Superior temporal gyrus (tissue), 1 donor: Measurements from ENCODE around the gene KLHL12.
"Not testable (repeated sequence)": the region's sequence is repeated elsewhere in the genome, so short reads cannot be mapped to it uniquely, and the experiment has no call there.

ENCODE experiments used
- DNase-seq: peaks from one replicate; pipeline ENCODE4 v3.0.0-alpha.2; 2016; ENCODE audit errors: extremely low spot score

The KLHL12 gene

GRCh38 chr1:202951437-202951836 lies 24.4 kb upstream of the KLHL12 start:
- no peak for DNase-seq

DNA sequence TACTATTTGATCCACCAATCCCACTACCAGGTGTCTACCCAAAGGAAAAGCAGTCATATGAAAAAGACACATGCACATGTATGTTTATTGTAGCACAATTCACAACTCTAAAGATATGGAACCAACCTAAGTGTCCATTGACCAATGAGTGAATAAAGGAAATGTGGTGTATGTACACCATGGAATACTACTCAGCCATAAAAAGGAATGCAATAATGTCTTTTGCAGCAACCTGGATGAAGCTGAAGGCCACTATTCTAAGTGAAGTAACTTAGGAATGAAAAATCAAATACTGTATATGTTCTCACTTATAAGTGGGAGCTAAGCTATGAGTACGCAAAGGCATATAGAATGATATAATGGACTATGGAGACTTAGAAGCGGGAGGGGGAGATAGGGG lies 18.4 kb upstream of the KLHL12 start:
- DNase-seq: no peak

DNA sequence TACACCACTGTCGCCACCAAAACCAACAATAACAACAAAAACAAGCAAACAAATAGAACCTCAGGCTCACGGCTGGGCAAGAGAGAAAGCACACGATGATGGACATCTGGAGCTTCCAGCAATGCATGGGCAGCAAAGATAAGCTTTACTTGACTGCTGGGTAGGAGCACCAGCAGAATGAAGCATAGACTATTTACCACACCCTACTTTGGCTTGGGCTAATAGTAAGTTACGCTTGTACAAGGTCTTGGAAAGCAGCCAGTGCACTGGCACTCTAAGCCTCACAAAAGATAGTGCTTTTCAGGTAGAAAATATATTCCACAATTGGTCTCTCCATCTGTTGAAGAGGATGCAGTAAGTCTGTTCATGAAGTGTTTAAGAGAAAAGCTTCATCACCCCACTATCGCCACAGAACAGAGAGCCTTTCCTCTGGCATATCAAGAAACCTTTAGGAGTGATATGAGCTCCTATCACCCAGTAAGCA lies 17.4 kb upstream of the KLHL12 start:
- no peak for DNase-seq

GRCh38 chr1:202942426-202942825 lies 15.4 kb upstream of the KLHL12 start:
- DNase-seq: no peak

DNA sequence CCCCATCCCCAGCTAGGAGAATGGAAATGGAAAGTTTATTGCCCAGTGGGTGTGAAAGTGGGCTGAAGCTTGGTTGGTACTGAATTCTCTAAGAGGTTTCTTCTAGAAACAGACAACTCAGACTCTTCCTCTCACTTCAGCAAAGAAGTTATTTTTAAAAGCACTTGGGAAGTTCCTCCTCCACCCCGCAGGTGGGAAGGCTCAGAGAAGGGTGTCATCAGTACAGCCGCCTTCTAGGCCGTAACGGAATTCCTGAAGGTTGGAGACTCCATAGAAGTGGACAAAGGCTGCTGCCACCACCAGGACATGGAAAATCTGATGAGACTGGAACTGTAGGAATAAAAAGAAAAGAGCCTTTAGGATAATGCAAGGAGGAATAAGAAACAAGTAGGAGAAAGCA lies 14.3 kb upstream of the KLHL12 start:
- no peak for DNase-seq

- no peak for DNase-seq
These were observed 13.5 kb upstream of the KLHL12 start for GRCh38 chr1:202940561-202940960.

DNA sequence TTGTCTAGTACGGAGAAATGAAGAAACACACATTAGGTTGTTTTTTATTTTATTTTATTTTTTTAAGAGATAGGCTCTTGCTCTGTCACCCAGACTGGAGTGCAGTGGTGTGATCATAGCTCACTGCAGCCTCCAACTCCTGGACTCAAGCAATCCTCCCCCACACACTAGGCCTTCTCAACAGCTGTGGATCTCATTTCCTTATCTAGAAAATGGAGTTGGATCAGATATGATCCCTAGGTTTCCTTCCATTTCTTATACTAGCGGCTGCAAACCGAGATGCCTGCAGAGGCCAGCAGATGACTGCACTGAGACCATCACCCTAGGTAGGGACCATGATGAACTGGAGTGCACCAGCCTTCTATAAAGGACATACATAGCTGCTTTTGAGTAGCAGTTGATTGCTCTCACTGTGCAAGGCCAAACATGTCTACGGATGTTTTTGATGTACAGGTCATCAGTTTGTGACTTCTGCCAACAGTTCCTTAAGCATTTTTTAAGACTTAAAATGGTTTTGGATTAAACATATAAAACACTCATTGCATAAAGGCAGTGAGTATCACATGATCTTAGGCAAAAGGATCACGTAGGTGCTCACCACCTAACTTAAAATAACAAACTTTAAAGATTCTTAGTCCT lies 11.4 kb upstream of the KLHL12 start:
- no peak for DNase-seq

DNA sequence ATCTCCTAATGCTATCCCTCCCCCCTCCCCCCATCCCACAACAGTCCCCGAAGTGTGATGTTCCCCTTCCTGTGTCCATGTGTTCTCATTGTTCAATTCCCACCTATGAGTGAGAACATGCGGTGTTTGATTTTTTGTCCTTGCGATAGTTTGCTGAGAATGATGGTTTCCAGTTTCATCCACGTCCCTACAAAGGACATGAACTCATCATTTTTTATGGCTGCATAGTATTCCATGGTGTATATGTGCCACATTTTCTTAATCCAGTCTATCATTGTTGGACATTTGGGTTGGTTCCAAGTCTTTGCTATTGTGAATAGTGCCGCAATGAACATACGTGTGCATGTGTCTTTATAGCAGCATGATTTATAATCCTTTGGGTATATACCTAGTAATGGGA lies 9.4 kb upstream of the KLHL12 start:
- DNase-seq: not testable (repeated sequence)

GRCh38 chr1:202935844-202936243 lies 8.8 kb upstream of the KLHL12 start:
- DNase-seq: no peak

DNA sequence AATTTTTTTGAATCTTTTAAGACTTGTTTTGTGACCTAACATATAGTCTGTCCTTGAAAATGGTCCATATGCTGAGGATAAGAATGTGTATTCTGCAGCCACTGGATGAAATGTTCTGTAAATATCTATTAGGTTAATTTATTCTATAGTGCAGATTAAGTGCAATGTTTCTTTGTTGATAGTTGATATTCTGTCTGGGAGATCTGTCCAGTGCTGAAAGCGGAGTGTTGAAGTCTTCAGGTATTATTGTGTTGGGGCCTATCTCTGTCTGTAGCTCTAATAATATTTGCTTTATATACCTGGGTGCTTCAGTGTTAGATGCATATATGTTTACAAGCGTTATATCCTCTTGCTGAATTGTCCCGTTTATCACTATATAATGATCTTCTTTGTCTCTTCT lies 7.7 kb upstream of the KLHL12 start:
- no peak for DNase-seq

DNA sequence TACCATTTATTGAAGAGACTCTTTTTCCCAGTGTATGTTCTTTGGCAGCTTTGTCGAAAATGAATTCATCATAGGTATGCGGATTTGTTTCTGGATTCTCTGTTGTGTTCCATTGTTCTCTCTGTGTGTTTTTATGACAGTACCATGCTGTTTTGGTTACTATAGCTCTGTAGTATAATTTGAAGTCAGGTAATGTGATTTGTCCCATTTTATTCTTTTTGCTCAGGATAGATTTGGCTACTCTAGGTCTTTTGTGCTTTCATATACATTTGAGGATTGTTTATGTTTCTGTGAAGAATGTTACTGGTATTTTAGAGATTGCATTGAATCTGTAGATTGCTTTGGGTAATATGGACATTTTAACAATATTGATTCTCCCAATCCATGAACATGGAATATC lies 5.4 kb upstream of the KLHL12 start:
- DNase-seq: no peak

DNA sequence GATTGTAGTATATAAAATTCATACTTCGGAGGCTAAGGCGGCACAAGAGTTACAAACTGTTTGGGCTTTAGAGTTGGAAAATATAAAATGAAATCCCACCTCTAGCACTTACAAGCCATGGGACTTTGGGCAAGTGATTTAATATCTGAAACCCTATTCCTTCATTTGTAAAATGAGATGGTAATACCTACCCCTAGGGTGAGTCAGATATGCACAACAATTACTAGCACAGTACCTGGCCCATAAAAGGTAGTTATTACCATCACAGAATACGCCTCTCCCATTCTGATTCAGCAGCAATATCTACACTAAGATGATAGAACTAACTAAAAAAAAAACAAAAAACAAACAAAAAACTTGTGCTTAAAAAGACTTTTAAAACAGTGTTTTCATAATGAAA lies 3.5 kb downstream of the KLHL12 start:
- DNase-seq: no peak

- DNase-seq: no peak
These were observed 7.4 kb downstream of the KLHL12 start for GRCh38 chr1:202919615-202920014.

DNA sequence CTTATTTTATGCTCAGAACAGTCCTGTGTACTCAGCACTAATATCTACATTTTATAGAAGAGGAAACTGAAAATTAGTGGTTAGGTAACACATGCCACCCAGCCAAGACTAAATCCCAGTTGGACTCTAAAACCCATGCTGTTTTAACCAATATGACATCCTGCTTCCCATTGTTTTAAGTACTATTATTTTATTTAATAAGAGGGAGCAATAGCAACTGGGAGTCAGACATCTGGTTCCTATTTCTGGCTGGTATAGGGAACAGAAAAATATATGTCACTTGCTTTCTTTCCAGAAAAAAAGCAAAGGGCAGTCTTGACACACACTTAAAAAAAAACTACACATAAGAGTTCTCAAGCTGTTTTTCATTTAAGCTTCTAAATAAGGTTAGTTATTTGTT lies 11.9 kb downstream of the KLHL12 start:
- no peak for DNase-seq

DNA sequence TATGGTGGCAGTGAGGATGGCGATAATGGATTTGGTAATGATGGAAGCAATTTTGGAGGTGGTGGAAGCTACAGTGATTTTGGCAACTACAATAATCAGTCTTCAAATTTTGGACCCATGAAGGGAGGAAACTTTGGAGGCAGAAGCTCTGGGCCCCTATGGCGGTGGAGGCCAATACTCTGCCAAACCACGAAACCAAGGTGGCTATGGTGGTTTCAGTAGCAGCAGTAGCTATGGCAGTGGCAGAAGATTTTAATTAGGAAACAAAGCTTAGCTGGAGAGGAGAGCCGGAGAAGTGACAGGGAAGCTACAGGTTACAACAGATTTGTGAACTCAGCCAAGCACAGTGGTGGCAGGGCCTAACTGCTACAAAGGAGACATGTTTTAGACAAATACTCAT lies 14.6 kb downstream of the KLHL12 start:
- not testable (repeated sequence) for DNase-seq

DNA sequence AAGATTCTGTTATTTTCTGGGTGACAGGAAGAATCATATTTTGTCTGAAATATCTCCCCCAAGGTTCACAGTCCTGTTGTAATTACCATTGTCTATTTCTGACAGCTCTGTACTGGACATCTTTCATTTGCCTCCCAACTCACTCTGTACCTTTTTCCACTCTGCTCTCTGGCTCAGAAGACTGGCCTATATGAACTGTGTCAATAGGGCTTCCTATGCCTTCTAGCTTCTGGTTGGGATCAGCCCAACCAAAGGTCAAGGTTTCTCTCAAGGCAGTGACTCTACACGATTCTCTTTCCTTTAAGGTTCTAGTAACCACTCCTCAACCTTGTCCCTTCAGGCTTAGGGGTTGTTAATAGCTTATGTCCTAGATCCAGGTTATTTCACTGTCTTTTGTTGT lies 17.5 kb downstream of the KLHL12 start:
- no peak for DNase-seq

- DNase-seq: no peak
These were observed 18.0 kb downstream of the KLHL12 start for GRCh38 chr1:202908998-202909397.

DNA sequence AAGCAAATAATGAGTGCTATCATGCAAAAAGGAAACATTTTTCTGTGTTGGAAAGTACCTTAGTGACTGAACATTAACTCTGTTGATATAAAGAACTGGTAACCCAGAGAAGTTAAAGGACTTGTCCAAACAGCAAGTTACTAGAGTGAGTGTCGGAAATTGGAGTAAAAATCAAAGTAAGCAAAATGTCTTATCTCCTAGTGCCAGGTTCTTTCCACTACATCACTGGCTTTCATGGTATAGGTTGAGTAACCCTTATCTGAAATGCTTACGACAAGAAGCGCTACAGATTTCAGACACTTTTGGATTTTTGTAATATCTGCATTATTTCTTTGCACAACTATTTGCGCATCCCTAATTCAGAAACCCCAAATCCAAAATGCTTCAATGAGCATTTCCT lies 21.7 kb downstream of the KLHL12 start:
- DNase-seq: no peak

GRCh38 chr1:202903808-202904207 lies 23.2 kb downstream of the KLHL12 start:
- not testable (repeated sequence) for DNase-seq

GRCh38 chr1:202901555-202901954 lies 25.5 kb downstream of the KLHL12 start:
- DNase-seq: no peak

DNA sequence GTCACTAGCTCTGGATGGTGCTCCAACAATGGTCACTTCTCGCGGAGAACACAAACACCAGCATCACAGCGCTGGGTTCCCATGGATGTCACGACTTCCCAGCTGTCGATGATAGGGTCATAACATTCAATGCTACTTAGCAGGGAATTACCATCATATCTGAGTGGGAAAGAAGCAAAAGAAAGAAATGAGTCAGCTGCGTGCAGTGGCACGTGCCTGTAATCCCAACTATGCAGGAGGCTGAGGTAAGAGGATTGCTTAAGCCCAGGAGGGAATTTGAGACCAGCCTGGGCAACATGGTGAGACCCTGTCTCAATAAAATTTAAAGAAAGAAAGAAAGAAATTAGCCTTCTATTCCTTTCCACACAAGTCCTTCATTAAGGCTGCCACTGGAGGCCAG lies 34.5 kb downstream of the KLHL12 start:
- no peak for DNase-seq

DNA sequence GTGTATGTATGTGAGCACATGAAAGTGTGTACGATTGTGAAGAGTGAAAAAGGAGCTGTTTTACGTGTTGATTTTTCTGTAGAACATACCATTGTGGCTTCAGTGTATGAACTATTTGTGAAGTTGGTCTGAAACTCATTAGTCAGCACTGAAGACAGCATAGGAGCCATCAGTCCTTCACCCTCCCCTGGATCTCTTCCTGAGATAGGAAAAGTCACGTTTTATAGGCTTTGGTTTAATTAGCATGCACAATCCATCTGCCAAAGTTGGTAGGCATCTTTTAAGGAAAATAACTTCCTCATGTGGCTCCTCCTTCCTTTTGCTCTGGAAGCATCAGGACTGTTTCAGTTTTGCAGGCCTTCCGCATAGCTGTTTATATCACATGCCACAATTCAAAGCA lies 36.6 kb downstream of the KLHL12 start:
- no peak for DNase-seq

DNA sequence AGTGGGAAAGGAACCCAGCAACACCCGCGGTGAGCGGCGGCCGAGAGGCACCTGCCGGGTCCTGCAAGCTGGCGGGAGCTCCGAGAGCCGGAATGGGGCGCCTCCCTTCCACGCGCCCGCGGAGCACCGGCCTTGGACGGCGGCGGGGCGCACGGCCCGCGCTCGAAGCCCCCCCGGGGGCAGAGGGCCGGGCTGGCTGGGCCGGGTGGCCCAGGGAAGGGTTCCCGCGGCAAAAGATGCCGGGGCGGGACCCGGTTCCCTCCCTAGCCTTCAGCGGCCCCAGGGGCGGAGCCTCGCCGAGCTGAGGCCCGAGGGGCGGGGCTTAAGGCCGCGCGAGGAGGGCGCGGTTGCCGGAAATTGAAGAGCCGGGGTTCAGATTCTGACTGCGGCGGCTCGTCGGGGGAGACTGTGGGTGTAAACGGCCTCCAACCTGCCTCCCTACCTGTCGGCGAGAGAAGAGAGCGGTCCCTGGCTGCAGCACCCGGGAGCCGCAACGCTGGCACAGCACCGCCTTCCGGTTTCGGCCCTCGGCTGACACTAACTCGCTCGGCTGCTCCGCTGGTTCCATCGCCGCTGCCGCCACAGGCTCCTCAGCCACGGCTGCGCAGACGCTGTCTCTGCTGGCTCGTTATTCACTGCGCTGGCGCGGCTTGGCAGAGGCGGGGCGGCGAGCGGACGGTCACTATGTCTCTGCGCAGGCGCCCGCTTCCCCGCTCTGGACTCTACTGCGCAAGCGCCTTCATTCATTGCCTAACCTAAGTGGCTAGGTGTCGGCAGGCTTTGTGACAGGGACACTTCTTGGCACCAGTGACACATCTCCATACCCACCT lies 38.3 kb downstream of the KLHL12 start, which contains the start of gene RABIF:
TSS of gene RABIF (minus strand) at position 619 of the 830 bp plus-strand sequence. CDS start at position 568, 51 bp downstream.
- peak; percentile 98 for DNase-seq
